ENCODE data around the gene TUBB2B. TPM values are rescaled to one million over a fixed set of nuclear protein-coding genes. Genes with fewer than 3 reads are reported as not detected.

The TUBB2B gene
- total and polyA plus RNA-seq, 2 donors (not counting 3 experiments of a cell fraction or from before 2014, with no cell fraction given): 5.1 to 8.3 TPM

DNA sequence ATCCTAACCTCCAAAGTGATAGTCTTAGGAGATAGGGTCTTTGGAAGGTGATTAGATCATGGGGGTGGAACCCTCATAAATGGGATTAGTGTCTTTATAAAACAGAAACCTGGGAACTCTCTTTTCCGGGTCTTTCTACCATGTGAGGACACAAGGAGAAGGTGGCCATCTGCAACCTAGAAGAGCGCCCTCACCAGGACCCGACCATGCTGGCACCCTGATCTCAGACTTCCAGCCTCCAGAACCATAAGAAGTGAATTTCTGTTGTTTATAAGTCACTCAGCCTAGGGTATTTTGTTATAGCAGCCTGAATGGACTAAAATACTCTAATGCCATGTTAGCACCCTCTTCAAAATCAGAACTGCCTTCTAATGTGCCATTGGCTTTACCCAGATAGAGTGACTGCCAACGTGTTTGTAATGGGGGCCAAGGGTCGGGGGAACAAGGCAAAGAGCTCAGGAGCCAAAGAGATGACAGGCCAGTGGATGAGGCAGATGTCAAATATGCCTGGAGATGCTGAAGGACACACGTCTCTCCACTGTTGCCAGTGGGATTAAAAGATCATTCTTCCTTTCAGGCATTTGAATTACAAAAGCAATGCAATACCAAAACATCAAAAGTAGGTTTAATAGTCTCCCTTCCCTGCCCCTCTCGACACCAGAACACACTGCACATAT is 21.0 kb downstream of the TUBB2B start:
- Histone ChIP-seq H4K20me1 (replicated peaks; ENCODE audit: control insufficient read depth, extremely low read depth, insufficient read depth, low read length) (no peaks in the 10 kb centered on the region), H3K4me2 (ENCODE audit: insufficient read depth, low read length) (no peak overlapping the region), H3K79me2 (ENCODE audit: control insufficient read depth, insufficient read depth, low read length) (no peaks in the 10 kb centered on the region), H3K36me3 (ENCODE audit: control insufficient read depth in 2 of 2, extremely low read depth in 1 of 2, insufficient read depth in 2 of 2, low read length in 2 of 2) (no peaks in the 10 kb centered on the region), H2AFZ (ENCODE audit: low read depth, low read length) (no peak overlapping the region), H3K27me3 (ENCODE audit: control insufficient read depth in 2 of 2, insufficient read depth in 2 of 2, low read length in 2 of 2) (peaks cover 10 to 12% of the 10 kb centered on the region in 2 experiments), H3K4me1 (ENCODE audit: control insufficient read depth, extremely low read depth, insufficient read depth, low read length) (no peaks in the 10 kb centered on the region), H3K9me1 (replicated peaks; ENCODE audit: control insufficient read depth, extremely low read depth, insufficient read depth, low read length) (no peaks in the 10 kb centered on the region), H3K4me3 (replicated peaks in 1 of 3; ENCODE audit: insufficient read depth in 1 of 3, low read depth in 1 of 3, low read length in 3 of 3) (no peak overlapping the region), H3K9ac (replicated peaks; ENCODE audit: extremely low read depth, insufficient read depth, low read length) (no peak overlapping the region), H3K9me3 (replicated peaks; ENCODE audit: control insufficient read depth, insufficient read depth, low read length) (no peaks in the 10 kb centered on the region), H3K27ac (ENCODE audit: insufficient read depth, low read depth, low read length) (no peak overlapping the region)
- TF ChIP-seq, protein P1, sequence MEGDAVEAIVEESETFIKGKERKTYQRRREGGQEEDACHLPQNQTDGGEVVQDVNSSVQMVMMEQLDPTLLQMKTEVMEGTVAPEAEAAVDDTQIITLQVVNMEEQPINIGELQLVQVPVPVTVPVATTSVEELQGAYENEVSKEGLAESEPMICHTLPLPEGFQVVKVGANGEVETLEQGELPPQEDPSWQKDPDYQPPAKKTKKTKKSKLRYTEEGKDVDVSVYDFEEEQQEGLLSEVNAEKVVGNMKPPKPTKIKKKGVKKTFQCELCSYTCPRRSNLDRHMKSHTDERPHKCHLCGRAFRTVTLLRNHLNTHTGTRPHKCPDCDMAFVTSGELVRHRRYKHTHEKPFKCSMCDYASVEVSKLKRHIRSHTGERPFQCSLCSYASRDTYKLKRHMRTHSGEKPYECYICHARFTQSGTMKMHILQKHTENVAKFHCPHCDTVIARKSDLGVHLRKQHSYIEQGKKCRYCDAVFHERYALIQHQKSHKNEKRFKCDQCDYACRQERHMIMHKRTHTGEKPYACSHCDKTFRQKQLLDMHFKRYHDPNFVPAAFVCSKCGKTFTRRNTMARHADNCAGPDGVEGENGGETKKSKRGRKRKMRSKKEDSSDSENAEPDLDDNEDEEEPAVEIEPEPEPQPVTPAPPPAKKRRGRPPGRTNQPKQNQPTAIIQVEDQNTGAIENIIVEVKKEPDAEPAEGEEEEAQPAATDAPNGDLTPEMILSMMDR (IDR thresholded peaks at IDR 0.05; ENCODE audit: extremely low read depth in 1 of 2, insufficient read depth in 1 of 2, low read depth in 1 of 2, low read length in 2 of 2): no peak
- TF ChIP-seq EZH2 (IDR thresholded peaks at IDR 0.05; ENCODE audit: borderline replicate concordance, low read depth, low read length, severe bottlenecking): no peak
- TF ChIP-seq, protein P2, sequence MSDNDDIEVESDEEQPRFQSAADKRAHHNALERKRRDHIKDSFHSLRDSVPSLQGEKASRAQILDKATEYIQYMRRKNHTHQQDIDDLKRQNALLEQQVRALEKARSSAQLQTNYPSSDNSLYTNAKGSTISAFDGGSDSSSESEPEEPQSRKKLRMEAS (IDR thresholded peaks at IDR 0.05; ENCODE audit: insufficient read depth, insufficient read length): no peak
- intact Hi-C loops (cut with micrococcal nuclease) (no loop called here), dilution Hi-C loops (cut with MboI; ENCODE audit: extremely low pct_ligation_motif_present, low sequenced_read_pairs) (no loop called here)
- DNase-seq (ENCODE audit: low read depth, low spot score) (no peak), FAIRE-seq (no peak)
- no TSS peak for BruUV-seq (replicated peaks)
- ChIA-PET POLR2A (no interaction called here), CTCF (interaction anchor here (2.6 kb wide), 1 partner anchor 45 kb away, joined by 7 read pairs; no protein-coding TSS in a partner anchor)

DNA sequence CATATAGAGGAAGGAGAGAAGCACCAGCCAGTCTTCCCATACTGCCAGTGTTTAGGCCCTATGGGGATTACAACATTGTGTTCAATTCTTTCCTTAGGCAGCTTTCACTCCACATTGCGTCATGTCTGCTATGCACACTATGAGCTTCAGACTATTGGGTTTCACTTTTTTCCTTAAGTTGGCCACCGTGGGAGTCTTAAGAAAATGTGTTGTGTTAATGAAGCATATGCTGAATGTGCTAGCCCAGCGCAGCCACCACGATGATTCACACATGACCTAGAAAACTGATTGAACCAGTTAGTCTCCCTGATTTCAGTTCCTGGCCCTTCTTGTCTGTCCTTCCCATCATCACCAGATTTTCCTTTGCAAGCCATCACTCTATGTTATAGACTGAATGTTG is 21.5 kb downstream of the TUBB2B start:
- Histone ChIP-seq H3K27me3 (ENCODE audit: control insufficient read depth in 2 of 2, insufficient read depth in 2 of 2, low read length in 2 of 2) (peaks cover 9 to 15% of the 10 kb centered on the region in 2 experiments), H3K4me2 (ENCODE audit: insufficient read depth, low read length) (no peak overlapping the region), H3K9ac (replicated peaks; ENCODE audit: extremely low read depth, insufficient read depth, low read length) (no peak overlapping the region), H3K36me3 (ENCODE audit: control insufficient read depth in 2 of 2, extremely low read depth in 1 of 2, insufficient read depth in 2 of 2, low read length in 2 of 2) (no peaks in the 10 kb centered on the region), H3K79me2 (ENCODE audit: control insufficient read depth, insufficient read depth, low read length) (no peaks in the 10 kb centered on the region), H3K4me1 (ENCODE audit: control insufficient read depth, extremely low read depth, insufficient read depth, low read length) (no peaks in the 10 kb centered on the region), H2AFZ (ENCODE audit: low read depth, low read length) (no peak overlapping the region), H4K20me1 (replicated peaks; ENCODE audit: control insufficient read depth, extremely low read depth, insufficient read depth, low read length) (no peaks in the 10 kb centered on the region), H3K27ac (ENCODE audit: insufficient read depth, low read depth, low read length) (no peak overlapping the region), H3K4me3 (replicated peaks in 1 of 3; ENCODE audit: insufficient read depth in 1 of 3, low read depth in 1 of 3, low read length in 3 of 3) (no peak overlapping the region), H3K9me1 (replicated peaks; ENCODE audit: control insufficient read depth, extremely low read depth, insufficient read depth, low read length) (no peaks in the 10 kb centered on the region), H3K9me3 (replicated peaks; ENCODE audit: control insufficient read depth, insufficient read depth, low read length) (no peaks in the 10 kb centered on the region)
- TF ChIP-seq, protein P1 (IDR thresholded peaks at IDR 0.05; ENCODE audit: extremely low read depth in 1 of 2, insufficient read depth in 1 of 2, low read depth in 1 of 2, low read length in 2 of 2): no peak
- TF ChIP-seq GATA2 (IDR thresholded peaks at IDR 0.05; ENCODE audit: insufficient read depth, insufficient read length, low read depth, low read length) (no peak), JUN (IDR thresholded peaks at IDR 0.05; ENCODE audit: borderline replicate concordance, insufficient read depth, insufficient read length, low read depth) (no peak), MYC (IDR thresholded peaks at IDR 0.05; ENCODE audit: low read depth, low read length) (no peak)
- BruUV-seq (replicated peaks): no TSS peak
- FAIRE-seq (no peak), DNase-seq (ENCODE audit: low read depth, low spot score) (no peak)
- dilution Hi-C loops (cut with MboI; ENCODE audit: extremely low pct_ligation_motif_present, low sequenced_read_pairs): no loop called here
- intact Hi-C loops (cut with micrococcal nuclease): no loop called here
- CTCF ChIA-PET: interaction anchor here (2.6 kb wide), 1 partner anchor 46 kb away, joined by 7 read pairs; no protein-coding TSS in a partner anchor
- POLR2A ChIA-PET: no interaction called here
